BE2C (cell line): Measurements from ENCODE around the gene LRRTM4.

ENCODE experiments used
- DNase-seq: peaks from one replicate; pipeline ENCODE4 v3.0.0-alpha.2; 2020
- H3K27me3 ChIP-seq: fragments of 250-450 bp; sonication (Bioruptor Pico); 2 replicates; pipeline ENCODE4 v1.5.1; 2020; ENCODE audit warnings: mild to moderate bottlenecking
- H3K36me3 ChIP-seq: fragments of 250-450 bp; sonication (Bioruptor Pico); 2 replicates; pipeline ENCODE4 v1.5.1; 2020; ENCODE audit warnings: mild to moderate bottlenecking
- H3K4me1 ChIP-seq: fragments of 250-450 bp; sonication (Bioruptor Pico); 2 replicates; pipeline ENCODE4 v1.5.1; 2020
- H3K4me3 ChIP-seq: 2 replicates; pipeline ENCODE4 v1.5.1; 2011; ENCODE audit warnings: low read depth, low read length
- H3K9me3 ChIP-seq: fragments of 250-450 bp; sonication (Bioruptor Pico); 2 replicates; pipeline ENCODE4 v1.5.1; 2020
- CTCF ChIP-seq: IDR thresholded peaks from 2 replicates; pipeline ENCODE4 v1.5.1; 2012; ENCODE audit warnings: mild to moderate bottlenecking, low read depth, low read length

LRRTM4 gene

GRCh38 chr2:76861708-76862107, 660.5 kb downstream of the LRRTM4 start:
- Histone ChIP-seq H3K4me1 (no peaks in the 10 kb centered on the region), H3K36me3 (no peaks in the 10 kb centered on the region), H3K4me3 (no peak overlapping the region), H3K27me3 (no peaks in the 10 kb centered on the region), H3K9me3 (no peaks in the 10 kb centered on the region)
- no peak for TF ChIP-seq CTCF
- DNase-seq: no peak

- Histone ChIP-seq H3K4me3 (no peak overlapping the region), H3K27me3 (no peaks in the 10 kb centered on the region)
- DNase-seq: no peak
Measured at GRCh38 chr2:76851000-76851399, 671.2 kb downstream of the LRRTM4 start.

GRCh38 chr2:76849086-76849485, 673.1 kb downstream of the LRRTM4 start:
- Histone ChIP-seq H3K4me1 (no peaks in the 10 kb centered on the region), H3K27me3 (no peaks in the 10 kb centered on the region), H3K36me3 (no peaks in the 10 kb centered on the region), H3K9me3 (no peaks in the 10 kb centered on the region), H3K4me3 (no peak overlapping the region)
- no peak for TF ChIP-seq CTCF
- no peak for DNase-seq

More at GRCh38 chr2:76851000-76851399, 671.2 kb downstream of the LRRTM4 start:
- Histone ChIP-seq H3K36me3 (no peaks in the 10 kb centered on the region), H3K4me1 (no peaks in the 10 kb centered on the region), H3K9me3 (no peaks in the 10 kb centered on the region)
- no peak for TF ChIP-seq CTCF

GRCh38 chr2:76839826-76840225, 682.4 kb downstream of the LRRTM4 start:
- no peaks in the 10 kb centered on the region for H3K9me3 ChIP-seq
- TF ChIP-seq CTCF: no peak
- H3K27me3 ChIP-seq: no peaks in the 10 kb centered on the region
- H3K4me1 ChIP-seq: no peaks in the 10 kb centered on the region
- H3K36me3 ChIP-seq: no peaks in the 10 kb centered on the region
- no peak overlapping the region for H3K4me3 ChIP-seq
- DNase-seq: no peak

GRCh38 chr2:76829374-76830234, 692.6 kb downstream of the LRRTM4 start:
- Histone ChIP-seq H3K36me3 (no peaks in the 10 kb centered on the region), H3K9me3 (no peaks in the 10 kb centered on the region), H3K4me1 (no peaks in the 10 kb centered on the region), H3K4me3 (no peak overlapping the region), H3K27me3 (no peaks in the 10 kb centered on the region)
- no peak for TF ChIP-seq CTCF
- DNase-seq: no peak

- no peak for TF ChIP-seq CTCF
- no peaks in the 10 kb centered on the region for H3K9me3 ChIP-seq
Measured at GRCh38 chr2:76826691-76827090, 695.5 kb downstream of the LRRTM4 start.

More at GRCh38 chr2:76826691-76827090, 695.5 kb downstream of the LRRTM4 start:
- no peaks in the 10 kb centered on the region for H3K36me3 ChIP-seq
- no peaks in the 10 kb centered on the region for H3K27me3 ChIP-seq
- H3K4me1 ChIP-seq: no peaks in the 10 kb centered on the region
- no peak for DNase-seq
- no peak overlapping the region for H3K4me3 ChIP-seq
